GM18861 (cell line): Measurements from ENCODE around the gene CHST1.

Experiments used
- ATAC-seq: cut with Tn5 transposase; IDR thresholded peaks from one replicate; pipeline ENCODE4 v1.9.1; 2021; ENCODE audit not compliant: unreplicated experiment

The CHST1 gene, protein sequence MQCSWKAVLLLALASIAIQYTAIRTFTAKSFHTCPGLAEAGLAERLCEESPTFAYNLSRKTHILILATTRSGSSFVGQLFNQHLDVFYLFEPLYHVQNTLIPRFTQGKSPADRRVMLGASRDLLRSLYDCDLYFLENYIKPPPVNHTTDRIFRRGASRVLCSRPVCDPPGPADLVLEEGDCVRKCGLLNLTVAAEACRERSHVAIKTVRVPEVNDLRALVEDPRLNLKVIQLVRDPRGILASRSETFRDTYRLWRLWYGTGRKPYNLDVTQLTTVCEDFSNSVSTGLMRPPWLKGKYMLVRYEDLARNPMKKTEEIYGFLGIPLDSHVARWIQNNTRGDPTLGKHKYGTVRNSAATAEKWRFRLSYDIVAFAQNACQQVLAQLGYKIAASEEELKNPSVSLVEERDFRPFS

DNA sequence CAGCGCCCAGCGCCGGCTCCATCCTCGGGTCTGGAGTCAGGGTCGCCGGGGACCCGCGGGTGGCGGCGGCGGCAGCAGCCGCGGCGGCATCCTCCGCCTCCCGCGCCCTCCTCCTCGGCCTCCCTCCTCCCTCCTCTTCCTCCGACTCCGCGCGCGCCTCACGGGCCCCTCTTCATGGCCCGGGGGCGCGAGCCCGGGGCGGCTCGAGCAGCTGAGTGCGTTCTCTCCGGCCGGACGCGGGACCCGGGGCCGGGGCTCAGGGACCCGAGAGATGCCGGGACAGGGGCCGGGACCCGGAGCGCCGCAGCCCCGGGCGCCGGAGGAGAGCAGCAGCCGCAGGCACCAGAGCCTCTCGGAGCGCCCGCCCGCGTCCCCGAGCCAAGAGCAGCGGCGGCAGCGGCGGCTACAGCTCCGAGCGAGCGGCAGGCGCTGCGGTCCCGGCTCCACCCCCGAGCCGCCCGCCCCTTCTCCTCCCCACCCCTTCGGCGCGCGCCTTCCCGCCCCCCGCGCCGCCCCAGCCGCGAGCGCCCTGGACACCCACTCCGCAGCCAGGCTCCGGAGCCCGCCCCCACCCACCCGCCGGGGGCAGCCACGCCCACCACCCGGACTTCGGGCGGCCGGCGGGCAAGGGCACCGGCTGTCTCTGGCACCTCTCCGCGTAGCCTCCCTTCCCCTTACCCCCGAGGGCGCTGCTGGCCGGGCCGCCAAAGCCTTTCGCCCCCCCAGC is at the start of gene CHST1:
TSS of gene CHST1 (minus strand) at position 417 of the 727 bp plus-strand sequence. CDS start 14,699 bp downstream, outside the sequence.
- ATAC-seq, result no peak

DNA sequence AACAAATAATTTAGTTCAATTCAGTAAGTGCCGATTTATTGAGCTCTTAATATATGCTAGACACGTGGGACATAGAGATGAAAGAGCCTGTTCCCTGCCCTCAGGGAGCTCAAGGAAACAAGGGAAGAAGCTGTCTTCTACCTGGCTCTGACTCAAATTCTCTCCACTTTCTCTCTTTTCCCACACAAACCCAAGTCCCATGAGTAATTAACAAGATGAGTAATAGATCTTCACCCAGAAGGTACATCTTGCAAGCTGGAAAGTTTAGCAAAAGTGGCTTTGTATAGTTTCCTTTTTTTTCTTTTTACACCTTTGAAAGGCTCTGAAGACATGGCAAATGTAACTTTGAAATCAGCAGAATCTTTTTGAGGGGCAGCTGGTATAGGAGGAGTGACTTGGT is 48.2 kb upstream of the CHST1 start:
- ATAC-seq, result no peak

DNA sequence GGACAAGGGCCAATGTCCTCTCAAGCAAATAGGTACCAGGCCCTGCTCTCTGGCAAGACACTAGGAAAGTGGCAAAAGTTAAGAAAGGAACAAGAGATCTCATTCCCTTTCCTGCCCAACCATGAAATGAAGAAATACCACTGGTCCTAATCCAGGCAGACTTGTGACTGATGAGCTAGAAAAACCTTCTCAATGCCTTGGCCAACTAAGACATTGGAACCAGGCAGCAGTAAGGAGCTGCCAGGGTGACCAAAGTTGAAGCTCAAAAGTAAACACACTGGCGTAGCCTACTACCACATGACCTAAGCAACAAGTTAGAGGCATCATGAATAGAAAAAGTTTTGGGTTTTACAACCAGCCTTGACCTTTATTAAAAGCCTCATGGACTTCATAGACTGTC is 45.1 kb upstream of the CHST1 start:
- no peak for ATAC-seq

DNA sequence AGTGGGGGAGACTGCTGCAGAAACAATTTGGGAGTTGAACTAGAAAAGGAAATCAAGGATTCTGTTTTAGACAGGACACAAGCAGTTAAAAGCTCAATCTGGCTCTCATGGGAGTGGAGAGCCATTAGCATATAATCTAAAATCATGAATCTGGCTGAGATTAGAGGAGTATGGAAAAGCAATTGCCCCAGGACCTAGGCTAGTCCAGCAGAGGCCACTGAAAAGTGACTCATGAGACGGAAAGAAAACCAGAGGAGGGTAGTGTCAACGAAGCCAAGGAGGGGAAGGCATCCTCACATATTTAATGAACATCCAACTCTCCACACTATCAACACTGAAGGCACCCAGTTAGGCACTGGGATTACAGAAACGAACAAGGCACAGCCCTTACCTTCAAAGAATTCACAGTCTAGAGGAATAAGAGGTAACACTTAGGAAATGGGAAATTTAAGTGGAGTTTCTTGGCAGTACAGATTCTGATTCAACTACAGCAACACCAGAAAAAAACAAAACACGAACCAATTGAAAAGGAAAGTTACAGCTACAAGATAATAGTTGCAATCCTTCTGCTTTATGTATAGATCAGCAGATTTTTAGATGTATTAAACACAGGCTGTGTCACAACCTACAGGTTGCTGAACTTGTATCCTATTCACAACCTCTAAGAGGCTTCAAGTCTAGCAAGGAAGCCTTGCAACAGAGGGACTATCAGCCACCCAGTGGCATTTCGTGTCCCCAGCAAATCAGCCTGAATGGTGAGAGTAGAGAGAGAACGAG is 43.7 kb upstream of the CHST1 start:
- ATAC-seq, result no peak

DNA sequence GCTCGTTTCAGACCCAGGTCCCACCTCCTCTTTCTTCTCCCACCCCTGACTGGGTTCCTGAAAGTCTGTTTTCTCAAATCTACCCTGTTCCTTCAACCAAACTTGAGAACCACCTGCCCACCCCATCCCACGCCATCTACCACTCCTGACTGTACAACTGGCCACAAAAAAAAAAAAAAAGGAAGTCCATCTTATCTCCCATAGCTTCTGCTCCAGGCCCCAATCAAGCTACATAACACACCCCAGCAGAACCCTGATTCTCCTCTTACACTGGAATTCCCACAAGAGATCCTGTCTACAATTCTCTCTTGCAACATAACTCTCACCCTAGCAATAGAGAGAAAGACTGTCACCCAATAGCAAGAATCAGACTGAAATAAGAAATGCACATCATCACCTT is 39.2 kb upstream of the CHST1 start:
- ATAC-seq, result no peak

DNA sequence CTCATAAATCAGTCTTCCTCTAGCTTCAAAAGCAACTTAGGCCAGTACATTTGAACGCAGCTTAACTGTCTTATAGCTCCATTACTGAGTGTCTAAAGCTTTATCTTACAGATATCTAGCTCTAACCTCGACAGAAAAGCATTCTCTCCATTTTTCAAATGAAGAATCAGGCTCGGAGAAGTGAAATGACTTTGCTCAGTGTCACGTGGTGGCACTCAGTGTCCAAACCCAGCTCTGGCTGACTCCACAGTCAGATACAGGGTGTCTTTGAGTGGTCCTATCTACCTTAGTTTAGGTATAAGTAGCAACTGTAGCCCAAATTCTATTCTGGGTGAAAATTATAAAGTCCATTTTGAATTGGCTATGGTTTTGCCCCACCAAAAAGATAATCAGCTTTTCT is 38.7 kb upstream of the CHST1 start:
- no peak for ATAC-seq

DNA sequence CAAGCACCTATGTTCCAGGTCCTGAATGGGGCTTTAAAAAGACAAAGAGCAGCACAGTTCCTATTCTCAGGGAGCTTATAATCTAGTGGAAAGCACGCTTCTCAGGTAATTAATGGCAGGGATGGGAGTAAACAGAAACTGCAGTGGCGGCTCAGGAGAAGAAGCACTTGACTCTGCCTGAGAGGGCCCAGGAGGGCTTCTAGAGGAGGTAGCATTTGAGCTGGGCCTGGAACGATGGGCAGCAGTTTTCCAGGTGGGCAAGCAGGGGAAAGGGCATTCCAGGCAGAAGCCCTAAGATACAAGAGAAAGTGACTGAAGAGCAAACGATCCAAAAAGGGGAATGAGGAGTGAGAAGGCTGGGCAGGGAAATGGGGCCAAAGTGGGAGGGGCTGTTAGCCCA is 37.1 kb upstream of the CHST1 start:
- no peak for ATAC-seq

DNA sequence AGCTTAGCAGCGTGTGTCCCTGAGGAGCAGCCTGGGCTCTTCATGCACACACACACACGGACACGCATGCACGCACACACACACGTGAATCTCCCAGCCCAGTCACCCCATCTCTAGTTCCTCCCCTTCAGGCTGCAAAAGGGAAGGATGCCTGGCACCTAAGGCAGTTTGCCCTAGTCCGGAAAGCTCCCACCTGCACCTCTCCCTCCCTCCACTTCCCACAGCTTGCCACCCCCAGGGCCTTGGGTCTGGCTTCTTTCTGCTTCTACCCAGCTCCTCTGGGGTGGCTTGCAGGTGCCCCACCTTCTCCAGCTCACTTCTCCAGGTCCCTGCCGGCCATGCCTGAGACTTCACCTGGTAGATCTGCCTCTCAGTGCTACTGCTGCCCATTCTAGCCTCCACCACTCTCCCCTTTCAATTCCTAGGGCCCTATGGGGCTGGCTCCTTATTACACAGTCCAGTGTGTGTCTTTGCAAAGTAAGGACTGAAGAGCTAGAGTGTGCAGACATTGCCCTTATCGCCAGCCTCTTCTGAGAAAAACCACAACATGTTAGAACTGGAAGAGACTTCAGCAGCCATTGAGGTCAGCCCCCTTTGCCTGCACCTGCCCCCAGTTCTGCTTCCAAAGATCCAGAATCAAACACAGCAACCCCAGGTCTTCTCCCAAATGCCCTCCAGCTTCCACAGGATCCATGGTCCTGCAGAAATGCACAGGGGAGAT is 33.5 kb upstream of the CHST1 start:
- ATAC-seq, result no peak

DNA sequence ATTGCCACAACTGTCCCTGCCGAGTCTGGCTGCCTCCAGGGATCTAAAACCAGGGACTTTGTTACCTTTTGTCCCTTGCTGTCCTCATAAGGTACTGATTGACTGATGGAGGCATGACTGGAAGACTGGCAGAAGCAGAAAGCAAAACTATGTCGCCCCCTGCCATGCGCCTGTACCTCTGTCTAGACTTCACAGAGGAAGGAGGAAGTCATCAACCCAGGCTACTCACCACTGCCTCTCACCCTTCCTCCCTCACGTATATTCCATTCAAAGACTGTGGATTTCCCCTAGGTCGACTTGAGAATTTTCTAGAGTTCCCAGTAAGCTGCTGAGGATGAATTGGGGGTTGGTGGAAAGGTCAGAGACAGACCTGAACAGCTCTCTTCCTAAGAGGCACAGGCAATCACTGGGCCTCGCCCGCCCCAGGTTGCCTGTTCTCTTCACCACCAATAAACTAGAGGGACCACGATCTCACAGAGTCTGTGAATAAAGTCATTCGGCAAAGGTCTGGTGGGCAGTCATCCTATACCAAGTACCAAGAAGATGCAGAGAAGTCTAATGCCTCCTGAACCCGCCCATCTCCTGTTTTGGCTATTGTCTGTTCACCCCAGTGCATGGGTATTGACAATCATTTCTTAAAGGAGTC is 27.5 kb upstream of the CHST1 start:
- ATAC-seq, result no peak

DNA sequence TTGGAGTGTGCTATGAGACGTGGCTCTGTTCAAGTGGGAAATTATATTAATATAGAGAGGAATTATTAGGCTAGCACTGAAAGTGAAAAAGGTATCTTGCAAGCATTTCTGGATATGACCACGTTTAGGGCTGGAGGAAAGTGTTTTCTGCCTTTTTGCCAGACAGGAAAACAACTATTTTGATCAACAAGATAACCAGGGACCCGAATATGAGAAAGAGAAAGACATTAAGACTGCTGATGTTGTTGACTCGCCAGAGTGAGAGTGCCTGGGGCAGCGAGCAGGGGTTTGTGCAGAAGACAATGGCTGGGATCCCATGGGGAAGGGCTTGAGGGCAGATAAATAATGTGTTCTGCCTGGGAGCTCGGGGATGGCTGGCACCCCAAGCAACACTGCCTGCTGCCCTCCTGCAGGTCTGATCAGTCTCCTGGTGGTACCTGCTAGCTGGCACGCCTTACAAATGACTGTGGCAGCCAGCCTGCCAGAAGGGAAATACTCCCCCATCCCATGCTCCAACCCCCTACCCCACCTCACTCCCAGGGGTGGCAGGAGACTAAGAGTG is 23.1 kb upstream of the CHST1 start:
- no peak for ATAC-seq

DNA sequence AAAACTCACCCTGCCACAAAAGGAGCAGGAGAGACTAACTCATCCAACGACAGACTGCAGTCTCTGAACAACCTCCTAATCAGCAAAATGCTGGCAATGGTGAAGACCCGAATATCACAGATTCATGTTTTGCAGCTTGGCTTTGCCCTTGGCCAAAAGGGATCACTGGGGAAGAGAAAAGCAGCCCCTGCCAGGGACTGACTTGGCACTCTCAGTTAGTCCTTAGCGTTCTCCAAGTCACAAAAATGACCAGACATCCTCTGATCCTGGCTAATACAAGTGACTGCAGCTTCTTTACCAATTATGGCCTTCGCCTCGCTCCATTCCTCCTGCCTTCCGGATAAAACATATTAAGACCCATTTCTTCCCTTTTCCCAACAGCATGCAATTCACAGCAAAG is 22.4 kb upstream of the CHST1 start:
- no peak for ATAC-seq

DNA sequence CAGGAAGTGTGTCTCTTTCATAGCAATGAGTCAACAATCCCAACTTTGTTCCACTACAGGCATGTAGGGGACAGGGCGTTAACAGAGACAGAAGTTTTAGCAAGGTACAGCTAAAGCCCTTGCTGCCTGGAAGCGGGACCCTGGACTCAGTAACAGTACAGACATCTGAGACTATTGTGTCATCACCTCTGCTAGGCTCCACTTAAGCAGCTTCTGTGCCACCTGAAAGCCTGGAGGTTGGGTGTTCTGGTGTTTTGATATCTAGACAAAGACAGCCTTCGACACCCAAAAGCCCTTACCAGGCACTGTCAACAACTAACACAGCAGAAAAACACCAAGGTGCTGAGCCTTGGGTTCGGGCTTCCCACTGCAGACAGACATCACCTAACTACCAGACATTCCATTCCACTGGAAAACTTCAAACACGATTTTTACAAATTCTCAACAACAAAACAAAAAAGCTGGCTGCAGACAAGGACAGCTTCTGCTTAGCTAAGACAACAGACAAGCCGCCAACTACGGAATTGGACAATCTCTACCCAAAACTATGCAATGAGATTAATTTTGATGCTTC is 20.6 kb upstream of the CHST1 start:
- no peak for ATAC-seq

DNA sequence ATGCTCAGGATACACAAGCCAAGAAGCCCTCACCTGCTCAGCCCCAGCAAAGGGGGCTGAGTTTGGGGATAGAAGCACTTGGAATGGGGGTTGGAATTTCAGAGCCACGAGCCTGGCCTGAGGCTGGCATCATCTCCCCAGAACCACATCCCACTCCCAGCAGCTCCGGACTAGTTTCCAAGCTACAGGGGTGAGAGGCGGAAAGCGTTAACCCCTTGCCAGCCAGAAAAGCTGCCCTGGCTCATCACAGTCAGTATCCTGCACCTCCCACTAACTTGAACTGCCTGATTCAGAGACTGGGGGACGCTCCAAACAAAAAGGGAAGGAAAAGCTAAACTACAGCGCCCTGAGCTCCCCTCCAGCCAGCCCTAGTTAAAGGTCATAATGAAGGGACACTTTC is 19.0 kb upstream of the CHST1 start:
- no peak for ATAC-seq

DNA sequence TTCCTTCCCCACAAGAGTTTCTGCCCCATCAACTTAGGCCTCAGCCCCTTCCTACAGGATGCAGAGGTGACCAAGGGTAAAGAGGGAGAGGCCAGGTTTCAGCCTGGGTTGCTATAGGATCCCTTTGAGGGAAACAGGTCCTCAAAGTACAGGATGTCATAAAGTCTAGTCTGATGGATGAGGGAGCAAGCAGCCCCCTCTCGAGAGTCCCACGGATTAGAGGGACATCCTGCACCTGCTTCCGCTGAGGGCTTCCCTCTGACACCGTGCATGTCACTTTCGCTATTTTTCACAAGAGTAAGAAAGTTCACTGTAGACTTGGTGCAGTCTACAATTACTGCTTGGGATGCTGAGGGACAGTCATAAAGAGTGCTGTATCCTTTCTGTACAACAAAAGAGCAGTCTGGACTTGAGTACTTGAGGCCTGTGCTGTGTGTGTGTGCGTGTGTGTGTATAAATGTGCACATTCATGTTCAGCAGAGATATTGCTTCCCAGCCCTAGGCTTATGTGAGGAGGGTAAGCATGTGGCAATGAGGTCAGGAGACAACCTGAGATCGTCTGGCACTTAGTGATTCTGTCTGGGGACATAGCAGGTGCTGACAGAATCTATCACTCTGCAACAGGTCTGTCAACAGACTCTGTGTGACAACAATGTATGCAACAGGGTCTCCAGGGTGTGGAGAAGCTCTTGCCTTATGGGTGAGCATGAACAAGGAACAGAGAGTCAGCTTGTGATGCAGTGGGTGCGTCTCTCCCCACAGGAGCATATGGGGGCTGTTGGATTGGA is 18.0 kb upstream of the CHST1 start:
- ATAC-seq, result no peak

DNA sequence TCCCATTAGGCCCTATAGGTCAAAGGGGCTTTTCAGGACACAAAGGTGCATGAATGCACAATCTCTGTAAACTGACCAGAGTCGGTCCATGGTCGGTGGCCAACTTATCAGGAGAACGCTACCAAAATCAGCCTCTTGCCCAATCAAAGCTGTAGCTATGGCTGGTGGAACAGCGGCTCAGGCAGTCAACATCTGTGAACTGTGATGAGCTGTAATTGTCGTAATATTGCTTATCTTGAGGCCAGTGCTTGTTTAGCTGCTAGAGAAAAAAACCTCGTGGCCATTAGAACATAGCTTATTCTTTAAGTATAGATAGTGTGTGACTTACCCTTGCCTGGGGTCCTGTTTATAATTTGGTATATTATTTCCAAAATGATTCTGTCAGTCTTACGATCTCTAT is 14.4 kb upstream of the CHST1 start:
- ATAC-seq, result no peak

DNA sequence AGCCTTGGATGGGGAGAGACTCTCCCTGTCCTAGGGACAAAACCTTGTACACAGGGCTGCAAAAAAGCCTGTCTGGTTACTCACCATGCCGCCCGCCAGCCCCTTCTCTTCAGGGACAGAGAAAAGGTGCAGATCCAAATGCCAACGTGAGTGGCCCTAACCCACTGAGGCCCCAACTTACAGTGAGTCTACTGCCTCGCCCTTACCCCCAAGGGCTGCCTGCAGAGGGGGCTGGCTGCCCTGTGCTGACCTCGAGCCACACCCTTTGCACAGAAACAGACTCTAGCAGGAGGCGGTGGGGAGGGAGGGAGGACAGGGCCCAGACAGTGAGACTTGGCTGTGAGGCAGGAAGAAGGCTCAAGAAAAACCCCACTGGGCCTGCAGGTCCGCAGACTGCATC is 13.6 kb upstream of the CHST1 start:
- no peak for ATAC-seq

DNA sequence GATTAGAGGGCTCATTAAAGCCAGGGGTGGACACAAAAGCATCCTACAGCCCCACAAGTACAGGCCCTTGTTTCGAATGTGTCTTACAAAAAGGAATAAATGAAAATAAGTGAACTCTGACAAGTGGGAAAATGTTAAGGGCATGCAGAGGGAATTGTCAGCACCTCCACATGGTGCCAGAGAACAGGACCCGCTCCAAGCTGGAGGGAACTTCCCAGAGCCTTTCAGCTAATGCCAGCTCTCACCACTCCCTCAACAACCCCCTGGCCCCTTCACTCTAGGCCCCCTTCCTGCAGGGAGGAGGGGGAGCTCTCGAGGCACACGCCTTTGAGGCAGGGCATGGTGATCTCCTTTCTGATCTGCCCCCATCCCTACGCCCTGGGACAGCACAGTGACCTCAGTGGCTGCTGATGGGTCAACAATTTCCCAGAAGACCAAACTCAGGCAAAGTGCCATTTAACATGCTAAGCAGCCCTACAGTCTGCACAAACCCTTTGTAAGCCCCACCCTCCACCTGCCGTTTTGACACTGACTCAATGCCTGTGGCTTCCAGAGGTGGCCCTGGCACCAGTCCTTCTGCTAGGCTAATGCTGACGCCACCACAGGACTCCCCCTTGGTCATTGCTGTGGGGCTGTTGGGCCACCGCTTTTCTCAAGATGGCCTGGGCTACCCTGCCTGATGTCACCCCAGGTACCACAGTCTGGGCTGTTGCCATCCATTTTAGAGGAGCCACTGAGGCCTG is 12.5 kb upstream of the CHST1 start:
- no peak for ATAC-seq

DNA sequence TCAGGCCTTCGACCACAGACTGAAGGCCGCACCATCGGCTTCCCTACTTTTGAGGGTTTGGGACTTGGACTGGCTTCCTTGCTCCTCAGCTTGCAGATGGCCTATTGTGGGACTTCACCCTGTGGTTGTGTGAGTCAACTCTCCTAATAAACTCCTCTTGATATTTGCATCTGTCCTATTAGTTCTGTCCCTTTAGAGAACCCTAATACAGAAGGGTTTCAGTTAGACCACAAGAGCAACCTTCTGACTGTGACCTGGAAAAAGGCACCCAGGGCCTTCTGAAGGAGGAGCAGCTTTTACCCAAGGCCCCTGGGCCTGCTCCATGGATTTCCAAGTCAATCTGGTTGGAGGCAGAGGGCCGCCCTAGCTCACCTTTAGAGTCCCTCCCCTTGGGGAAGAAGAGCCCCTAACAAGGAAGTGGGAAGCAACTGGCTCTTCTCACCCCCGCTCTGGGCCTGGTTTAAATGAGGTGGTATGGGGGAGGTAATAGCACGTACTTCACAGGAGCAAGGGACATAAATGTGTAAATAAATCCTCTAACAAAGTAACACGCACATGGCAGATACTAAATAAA is 11.2 kb upstream of the CHST1 start:
- peak; percentile 90 for ATAC-seq
